ENCODE measurements around the gene ATP2A3.

GRCh38 chr17:3917391-3917931 lies 46.8 kb downstream of the ATP2A3 start:
- TF ChIP-seq CTCF (IDR thresholded peaks at IDR 0.05 in 4 of 5, conservative IDR thresholded peaks at IDR 0.05 in 1 of 5): no peak
- no peak for TF ChIP-seq POLR2A (IDR thresholded peaks at IDR 0.05)

All from gastrocnemius medialis (tissue), 4 donors.